Measurements from ENCODE around the gene MELK. TPM values are rescaled to one million over a fixed set of nuclear protein-coding genes. Genes with fewer than 3 reads are reported as not detected.

The MELK gene
- polyA plus RNA-seq, 3 donors: 18.9 to 21.2 (median 20.2) TPM

Other genes with a start within 250 kb of the MELK start
- gene RNF38, start 172.6 kb upstream of the MELK start, polyA plus RNA-seq (ENCODE audit: insufficient read length in 3 of 3): 10 to 100 TPM; 42.9 to 52.7 (median 44.3) TPM

Data from renal pelvis (tissue), 3 donors.